IMR-90 (cell line): Measurements from ENCODE around the gene CXorf65. TPM values are rescaled to one million over a fixed set of nuclear protein-coding genes. Genes with fewer than 3 reads are reported as not detected.

Experiments used
- ATAC-seq: fragments of 200-7000 bp; cut with Tn5 transposase; 2 replicates; pipeline ENCODE4 v1.9.1; 2020; ENCODE audit warnings: low read depth, mild to moderate bottlenecking, moderate library complexity
- BruUV-seq: library from RNA; stranded (reverse); fragments of 400-500 nt; replicated peaks from 2 replicates; lab custom pipeline; 2021; lab: Mats Ljungman, UMichigan
- CTCF ChIA-PET: fragments of 300-600 bp; formaldehyde crosslinking; extraction: SDS; loops from one replicate; lab custom pipeline; 2021; ENCODE audit warnings: antibody characterized with exemption; lab: Yijun Ruan, JAX
- POLR2A ChIA-PET: fragments of 300-600 bp; sonication (Branson Sonifier 250); formaldehyde crosslinking; loops from one replicate; lab custom pipeline; 2022; ENCODE audit warnings: antibody characterized with exemption; ENCODE audit not compliant: unreplicated experiment; lab: Charles Lee
- DNase-seq: peaks from one replicate; pipeline ENCODE4 v3.0.0; 2013
- H2AFZ ChIP-seq: replicated peaks from 2 replicates; pipeline ENCODE3; 2013; ENCODE audit warnings: low read length, mild to moderate bottlenecking; ENCODE audit not compliant: poor library complexity
- H2AK5ac ChIP-seq: 2 replicates; pipeline ENCODE4 v1.6.1; 2013; ENCODE audit warnings: low read depth, low read length, inconsistent platforms
- H2AK9ac ChIP-seq: replicated peaks from 2 replicates; pipeline ENCODE3; 2013; ENCODE audit warnings: mild to moderate bottlenecking, low read depth, low read length, moderate library complexity; ENCODE audit not compliant: poor library complexity
- H2BK120ac ChIP-seq: 2 replicates; pipeline ENCODE4 v1.6.1; 2013; ENCODE audit warnings: low read depth, low read length, inconsistent platforms
- H2BK15ac ChIP-seq: 3 replicates; pipeline ENCODE4 v1.6.1; 2013; ENCODE audit warnings: low read depth, low read length, inconsistent platforms
- H2BK20ac ChIP-seq: 2 replicates; pipeline ENCODE4 v1.6.1; 2013; ENCODE audit warnings: low read depth, mild to moderate bottlenecking, inconsistent platforms, low read length, moderate library complexity
- H2BK5ac ChIP-seq: 2 replicates; pipeline ENCODE4 v1.6.1; 2013; ENCODE audit warnings: mild to moderate bottlenecking, low read depth, low read length, inconsistent platforms; ENCODE audit not compliant: poor library complexity, severe bottlenecking
- H3K14ac ChIP-seq: replicated peaks from 2 replicates; pipeline ENCODE4 v1.6.1; 2013; ENCODE audit warnings: low read depth, low read length, inconsistent platforms
- H3K18ac ChIP-seq: 2 replicates; pipeline ENCODE4 v1.6.1; 2013; ENCODE audit warnings: low read depth, low read length, control low read depth
- H3K23ac ChIP-seq: 2 replicates; pipeline ENCODE4 v1.6.1; 2013; ENCODE audit warnings: low read depth, low read length, inconsistent platforms
- H3K27ac ChIP-seq: 2 replicates; pipeline ENCODE4 v1.5.1; 2013; ENCODE audit warnings: mild to moderate bottlenecking, control low read depth, low read length; ENCODE audit not compliant: insufficient read depth
- H3K27me3 ChIP-seq: 2 replicates; pipeline ENCODE4 v1.6.1; 2013; ENCODE audit warnings: low read length; ENCODE audit not compliant: control insufficient read depth, insufficient read depth
- H3K36me3 ChIP-seq: 2 replicates; pipeline ENCODE4 v1.6.1; 2013; ENCODE audit warnings: low read length, mixed read lengths; ENCODE audit not compliant: control insufficient read depth, insufficient read depth
- H3K4ac ChIP-seq: 2 replicates; pipeline ENCODE4 v1.6.1; 2013; ENCODE audit warnings: low read depth, low read length, inconsistent platforms
- H3K4me1 ChIP-seq: 2 replicates; pipeline ENCODE4 v1.6.1; 2013; ENCODE audit warnings: low read length, mixed read lengths; ENCODE audit not compliant: control insufficient read depth, insufficient read depth
- H3K4me2 ChIP-seq: 2 replicates; pipeline ENCODE4 v1.6.1; 2013; ENCODE audit warnings: low read depth, mild to moderate bottlenecking, control low read depth, low read length, moderate library complexity
- H3K4me3 ChIP-seq: 2 replicates; pipeline ENCODE4 v1.5.1; 2013; ENCODE audit warnings: low read depth, mild to moderate bottlenecking, control low read depth, low read length, moderate library complexity; ENCODE audit not compliant: insufficient read depth
- H3K56ac ChIP-seq: 2 replicates; pipeline ENCODE4 v1.6.1; 2013; ENCODE audit warnings: low read length, inconsistent platforms; ENCODE audit not compliant: insufficient read depth; ENCODE audit errors: extremely low read depth
- H3K79me1 ChIP-seq, 2 experiments: 2 replicates each; pipeline ENCODE4 v1.6.1; 2013; ENCODE audit warnings: low read length in 2 of 2, inconsistent platforms in 1 of 2, low read depth in 1 of 2
- H3K9ac ChIP-seq: 2 replicates; pipeline ENCODE4 v1.6.1; 2013; ENCODE audit warnings: low read depth, low read length, control low read depth
- H3K9me1 ChIP-seq: 2 replicates; pipeline ENCODE4 v1.6.1; 2013; ENCODE audit warnings: low read length, inconsistent platforms; ENCODE audit not compliant: insufficient read depth
- H3K9me3 ChIP-seq: 2 replicates; pipeline ENCODE4 v1.6.1; 2013; ENCODE audit warnings: low read length; ENCODE audit not compliant: control insufficient read depth, insufficient read depth
- H4K20me1 ChIP-seq: 2 replicates; pipeline ENCODE4 v1.6.1; 2013; ENCODE audit warnings: low read length, inconsistent platforms; ENCODE audit not compliant: insufficient read depth
- H4K5ac ChIP-seq: 2 replicates; pipeline ENCODE4 v1.6.1; 2013; ENCODE audit warnings: mild to moderate bottlenecking, low read depth, low read length, control low read depth
- H4K8ac ChIP-seq, 2 experiments: 2 replicates each; pipeline ENCODE4 v1.6.1; 2013; ENCODE audit warnings: low read depth in 2 of 2, low read length in 2 of 2, control low read depth in 1 of 2, inconsistent platforms in 1 of 2
- H4K91ac ChIP-seq: 2 replicates; pipeline ENCODE4 v1.6.1; 2013; ENCODE audit warnings: low read depth, low read length, inconsistent platforms; ENCODE audit not compliant: insufficient read depth
- BHLHE40 ChIP-seq: fragments of 150-350 bp; IDR thresholded peaks from 2 replicates; pipeline ENCODE4 v1.6.1; 2016; ENCODE audit warnings: mild to moderate bottlenecking, low read depth, low read length
- NFE2L2 ChIP-seq: fragments of 150-350 bp; IDR thresholded peaks from 2 replicates; pipeline ENCODE4 v1.6.1; 2016; ENCODE audit warnings: low read depth, mild to moderate bottlenecking, low read length
- POLR2A ChIP-seq: IDR thresholded peaks from 2 replicates; pipeline ENCODE4 v1.6.1; 2012; ENCODE audit warnings: mild to moderate bottlenecking, low read depth, low read length
- RCOR1 ChIP-seq: IDR thresholded peaks from 2 replicates; pipeline ENCODE4 v1.6.1; 2012; ENCODE audit warnings: mild to moderate bottlenecking, low read length, improper control_type of control experiment; ENCODE audit not compliant: insufficient replicate concordance
- whole genome bisulfite sequencing, 2 experiments: methylation state at CpG; one replicate each; pipeline versions ENCODE4 v1.1.5 to v1.1.7; 2013; ENCODE audit warnings: missing lambda C conversion rate in 2 of 2; ENCODE audit not compliant: insufficient read length in 1 of 2; ENCODE audit errors: extremely low coverage in 2 of 2; 5-methylcytosine and 5-hydroxymethylcytosine counted together
- dilution Hi-C: fragments of 300-500 bp; cut with HindIII; formaldehyde crosslinking; loops from one replicate; pipeline ENCODE4 v1.14.3; 2018; ENCODE audit warnings: low sequenced_read_pairs; ENCODE audit not compliant: unreplicated experiment
- in situ Hi-C: fragments of 300-500 bp; cut with MboI; formaldehyde crosslinking; loops from 3 replicates; pipeline ENCODE4 v1.14.3; 2019; ENCODE audit warnings: low sequenced_read_pairs, inconsistent platforms, mixed read lengths
- intact Hi-C: fragments of 100-400 bp; cut with micrococcal nuclease; formaldehyde crosslinking; loops from 2 replicates; pipeline ENCODE4 v1.10.0; 2022
- polyA plus RNA-seq, 3 experiments: library from polyadenylated mRNA; depleted of rRNA; stranded (reverse); fragments of >200 nt; gene quantifications; 2 replicates each; pipeline ENCODE4 v1.2.3, GENCODE V29; 2012; ENCODE audit warnings: low replicate concordance in 1 of 3
- total RNA-seq: library from RNA; depleted of rRNA; stranded (reverse); fragments of >200 nt; gene quantifications from 2 replicates; pipeline ENCODE4 v1.2.3, GENCODE V29; 2012

CXorf65 gene
- total and polyA plus RNA-seq, 2 of the 4 experiments (the other 2 are of a cell fraction): not detected

- H2BK120ac ChIP-seq: no peak overlapping the region
- POLR2A ChIA-PET: no interaction called here
- CTCF ChIA-PET: no interaction called here
Observed at GRCh38 chrX:71082822-71083221, 23.7 kb downstream of the CXorf65 start.

More at GRCh38 chrX:71082822-71083221, 23.7 kb downstream of the CXorf65 start:
- Histone ChIP-seq H3K23ac (no peak overlapping the region), H2AFZ (no peak overlapping the region), H4K91ac (no peak overlapping the region), H3K14ac (no peak overlapping the region), H3K18ac (no peak overlapping the region), H4K8ac (no peak overlapping the region), H2BK5ac (no peak overlapping the region), H2AK5ac (no peak overlapping the region), H3K4ac (no peak overlapping the region), H2BK20ac (no peak overlapping the region), H3K36me3 (no peaks in the 10 kb centered on the region), H3K9me3 (no peaks in the 10 kb centered on the region), H4K5ac (no peak overlapping the region), H3K27me3 (peaks cover 5% of the 10 kb centered on the region), H3K4me3 (no peak overlapping the region), H3K79me1 (no peaks in the 10 kb centered on the region), H3K27ac (no peak overlapping the region), H2AK9ac (no peak overlapping the region), H3K9ac (no peak overlapping the region), H3K4me1 (no peaks in the 10 kb centered on the region), H4K20me1 (no peaks in the 10 kb centered on the region), H2BK15ac (no peak overlapping the region), H3K9me1 (no peaks in the 10 kb centered on the region), H3K56ac (no peak overlapping the region), H3K4me2 (no peak overlapping the region)
- intact Hi-C loops: no loop called here
- no peak for DNase-seq
- dilution Hi-C loops: no loop called here
- TF ChIP-seq POLR2A (no peak), NFE2L2 (no peak), BHLHE40 (no peak), RCOR1 (no peak)
- 80% methylated on average over 1 of the region's 4 CpGs; no CpG with 5 or more reads in 1 of the 2 experiments for WGBS, 2 experiments
- BruUV-seq: no TSS peak
- ATAC-seq: no peak
- in situ Hi-C loops: no loop called here
